ENCODE measurements around the gene CPPED1. TPM values are rescaled to one million over a fixed set of nuclear protein-coding genes. Genes with fewer than 3 reads are reported as not detected.

Gene CPPED1
- total and polyA plus RNA-seq, 2 experiments from 2014 or later: 6.2 to 7.3 TPM

DNA sequence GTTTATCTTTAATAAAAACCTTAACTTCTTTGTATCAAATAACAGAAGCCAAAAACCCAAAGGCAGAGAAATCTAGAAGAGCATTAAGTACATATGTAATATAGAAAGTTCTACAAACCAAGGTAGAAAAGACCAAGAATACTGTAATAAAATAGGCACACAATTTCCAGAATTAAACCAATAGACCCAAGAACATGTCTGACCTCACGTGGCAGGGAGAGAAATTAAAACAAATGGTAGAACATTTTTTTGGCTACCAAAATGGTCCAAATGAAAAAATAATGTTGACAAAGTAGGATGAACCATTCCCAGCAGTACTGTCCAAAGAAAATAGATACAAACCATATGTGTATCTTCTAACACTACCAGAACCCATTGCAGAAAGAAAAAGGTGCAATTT is 183.5 kb downstream of the CPPED1 start:
- Histone ChIP-seq H3K9me2 (ENCODE audit: insufficient read depth) (no peaks in the 10 kb centered on the region), H3K79me2 (replicated peaks; ENCODE audit: insufficient read depth) (no peaks in the 10 kb centered on the region), H4K20me1 (replicated peaks; ENCODE audit: insufficient read depth) (no peaks in the 10 kb centered on the region), H3K4me1 (ENCODE audit: insufficient read depth) (no peaks in the 10 kb centered on the region), H3K27ac (ENCODE audit: low read depth) (no peak overlapping the region), H2AFZ (no peak overlapping the region), H3K4me2 (no peak overlapping the region), H3K36me3 (ENCODE audit: insufficient read depth) (no peaks in the 10 kb centered on the region), H3K4me3 (no peak overlapping the region), H3F3A (replicated peaks; ENCODE audit: low read depth) (no peaks in the 10 kb centered on the region), H3K27me3 (ENCODE audit: insufficient read depth) (no peaks in the 10 kb centered on the region)
- Mint-ChIP-seq H3K27ac (no peak overlapping the region), H3K27me3 (ENCODE audit: insufficient read depth, low read depth, poor library complexity) (peaks cover 5% of the 10 kb centered on the region), H3K9me3 (no peaks in the 10 kb centered on the region), H3K4me1 (no peaks in the 10 kb centered on the region), H3K4me3 (no peak overlapping the region), H3K36me3 (ENCODE audit: low read depth) (no peaks in the 10 kb centered on the region)
- TF ChIP-seq POLR2AphosphoS5 (IDR thresholded peaks at IDR 0.05; ENCODE audit: low read depth) (no peak), CREB1 (CRISPR knock-in tag; IDR thresholded peaks at IDR 0.05; ENCODE audit: low read depth) (no peak), EZH2phosphoT487 (IDR thresholded peaks at IDR 0.05; ENCODE audit: unreplicated experiment) (no peak), ZNF114 (CRISPR knock-in tag; IDR thresholded peaks at IDR 0.05) (no peak)
- ATAC-seq (no peak), DNase-seq (ENCODE audit: low spot score) (no peak)

DNA sequence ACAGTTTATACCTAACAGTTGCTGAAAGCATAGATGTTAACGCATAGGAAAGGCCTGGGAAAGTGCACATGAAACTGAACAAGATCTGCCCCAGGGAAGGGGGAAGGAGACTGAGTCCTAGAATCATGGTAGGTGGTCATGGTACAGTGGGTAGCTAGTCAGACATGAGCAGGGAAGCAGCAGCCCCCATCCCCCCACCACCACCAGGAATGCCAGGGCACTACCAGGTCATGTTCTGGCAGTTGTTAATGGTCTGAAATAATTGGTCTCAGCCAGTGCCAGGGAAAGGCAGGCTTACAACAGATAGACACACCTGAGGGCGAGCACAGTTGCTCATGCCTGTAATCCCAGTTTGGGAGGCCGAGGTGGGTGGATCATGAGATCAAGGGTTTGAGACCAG is 185.2 kb downstream of the CPPED1 start:
- Mint-ChIP-seq H3K4me1 (peaks cover 9% of the 10 kb centered on the region), H3K36me3 (ENCODE audit: low read depth) (no peaks in the 10 kb centered on the region), H3K27ac (no peak overlapping the region), H3K4me3 (no peak overlapping the region), H3K9me3 (no peaks in the 10 kb centered on the region), H3K27me3 (ENCODE audit: insufficient read depth, low read depth, poor library complexity) (peaks cover 9% of the 10 kb centered on the region)
- Histone ChIP-seq H3K4me3 (no peak overlapping the region), H4K20me1 (replicated peaks; ENCODE audit: insufficient read depth) (no peaks in the 10 kb centered on the region), H3K4me2 (no peak overlapping the region), H3K36me3 (ENCODE audit: insufficient read depth) (no peaks in the 10 kb centered on the region), H3K4me1 (ENCODE audit: insufficient read depth) (no peaks in the 10 kb centered on the region), H3K27me3 (ENCODE audit: insufficient read depth) (no peaks in the 10 kb centered on the region), H3K27ac (ENCODE audit: low read depth) (no peak overlapping the region), H2AFZ (no peak overlapping the region), H3K79me2 (replicated peaks; ENCODE audit: insufficient read depth) (no peaks in the 10 kb centered on the region), H3F3A (replicated peaks; ENCODE audit: low read depth) (no peaks in the 10 kb centered on the region), H3K9me2 (ENCODE audit: insufficient read depth) (no peaks in the 10 kb centered on the region)
- TF ChIP-seq, protein P1, sequence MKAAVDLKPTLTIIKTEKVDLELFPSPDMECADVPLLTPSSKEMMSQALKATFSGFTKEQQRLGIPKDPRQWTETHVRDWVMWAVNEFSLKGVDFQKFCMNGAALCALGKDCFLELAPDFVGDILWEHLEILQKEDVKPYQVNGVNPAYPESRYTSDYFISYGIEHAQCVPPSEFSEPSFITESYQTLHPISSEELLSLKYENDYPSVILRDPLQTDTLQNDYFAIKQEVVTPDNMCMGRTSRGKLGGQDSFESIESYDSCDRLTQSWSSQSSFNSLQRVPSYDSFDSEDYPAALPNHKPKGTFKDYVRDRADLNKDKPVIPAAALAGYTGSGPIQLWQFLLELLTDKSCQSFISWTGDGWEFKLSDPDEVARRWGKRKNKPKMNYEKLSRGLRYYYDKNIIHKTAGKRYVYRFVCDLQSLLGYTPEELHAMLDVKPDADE (IDR thresholded peaks at IDR 0.05): no peak
- TF ChIP-seq ZNF331 (CRISPR knock-in tag; IDR thresholded peaks at IDR 0.05; ENCODE audit: low read depth) (no peak), EZH2phosphoT487 (IDR thresholded peaks at IDR 0.05; ENCODE audit: unreplicated experiment) (no peak), JUNB (IDR thresholded peaks at IDR 0.05; ENCODE audit: unreplicated experiment) (no peak), NANOG (IDR thresholded peaks at IDR 0.05; ENCODE audit: borderline replicate concordance) (no peak), POLR2AphosphoS5 (IDR thresholded peaks at IDR 0.05; ENCODE audit: low read depth) (no peak), EZH2 (IDR thresholded peaks at IDR 0.05; ENCODE audit: low read depth, unreplicated experiment) (no peak)
- TF ChIP-seq, protein P2, sequence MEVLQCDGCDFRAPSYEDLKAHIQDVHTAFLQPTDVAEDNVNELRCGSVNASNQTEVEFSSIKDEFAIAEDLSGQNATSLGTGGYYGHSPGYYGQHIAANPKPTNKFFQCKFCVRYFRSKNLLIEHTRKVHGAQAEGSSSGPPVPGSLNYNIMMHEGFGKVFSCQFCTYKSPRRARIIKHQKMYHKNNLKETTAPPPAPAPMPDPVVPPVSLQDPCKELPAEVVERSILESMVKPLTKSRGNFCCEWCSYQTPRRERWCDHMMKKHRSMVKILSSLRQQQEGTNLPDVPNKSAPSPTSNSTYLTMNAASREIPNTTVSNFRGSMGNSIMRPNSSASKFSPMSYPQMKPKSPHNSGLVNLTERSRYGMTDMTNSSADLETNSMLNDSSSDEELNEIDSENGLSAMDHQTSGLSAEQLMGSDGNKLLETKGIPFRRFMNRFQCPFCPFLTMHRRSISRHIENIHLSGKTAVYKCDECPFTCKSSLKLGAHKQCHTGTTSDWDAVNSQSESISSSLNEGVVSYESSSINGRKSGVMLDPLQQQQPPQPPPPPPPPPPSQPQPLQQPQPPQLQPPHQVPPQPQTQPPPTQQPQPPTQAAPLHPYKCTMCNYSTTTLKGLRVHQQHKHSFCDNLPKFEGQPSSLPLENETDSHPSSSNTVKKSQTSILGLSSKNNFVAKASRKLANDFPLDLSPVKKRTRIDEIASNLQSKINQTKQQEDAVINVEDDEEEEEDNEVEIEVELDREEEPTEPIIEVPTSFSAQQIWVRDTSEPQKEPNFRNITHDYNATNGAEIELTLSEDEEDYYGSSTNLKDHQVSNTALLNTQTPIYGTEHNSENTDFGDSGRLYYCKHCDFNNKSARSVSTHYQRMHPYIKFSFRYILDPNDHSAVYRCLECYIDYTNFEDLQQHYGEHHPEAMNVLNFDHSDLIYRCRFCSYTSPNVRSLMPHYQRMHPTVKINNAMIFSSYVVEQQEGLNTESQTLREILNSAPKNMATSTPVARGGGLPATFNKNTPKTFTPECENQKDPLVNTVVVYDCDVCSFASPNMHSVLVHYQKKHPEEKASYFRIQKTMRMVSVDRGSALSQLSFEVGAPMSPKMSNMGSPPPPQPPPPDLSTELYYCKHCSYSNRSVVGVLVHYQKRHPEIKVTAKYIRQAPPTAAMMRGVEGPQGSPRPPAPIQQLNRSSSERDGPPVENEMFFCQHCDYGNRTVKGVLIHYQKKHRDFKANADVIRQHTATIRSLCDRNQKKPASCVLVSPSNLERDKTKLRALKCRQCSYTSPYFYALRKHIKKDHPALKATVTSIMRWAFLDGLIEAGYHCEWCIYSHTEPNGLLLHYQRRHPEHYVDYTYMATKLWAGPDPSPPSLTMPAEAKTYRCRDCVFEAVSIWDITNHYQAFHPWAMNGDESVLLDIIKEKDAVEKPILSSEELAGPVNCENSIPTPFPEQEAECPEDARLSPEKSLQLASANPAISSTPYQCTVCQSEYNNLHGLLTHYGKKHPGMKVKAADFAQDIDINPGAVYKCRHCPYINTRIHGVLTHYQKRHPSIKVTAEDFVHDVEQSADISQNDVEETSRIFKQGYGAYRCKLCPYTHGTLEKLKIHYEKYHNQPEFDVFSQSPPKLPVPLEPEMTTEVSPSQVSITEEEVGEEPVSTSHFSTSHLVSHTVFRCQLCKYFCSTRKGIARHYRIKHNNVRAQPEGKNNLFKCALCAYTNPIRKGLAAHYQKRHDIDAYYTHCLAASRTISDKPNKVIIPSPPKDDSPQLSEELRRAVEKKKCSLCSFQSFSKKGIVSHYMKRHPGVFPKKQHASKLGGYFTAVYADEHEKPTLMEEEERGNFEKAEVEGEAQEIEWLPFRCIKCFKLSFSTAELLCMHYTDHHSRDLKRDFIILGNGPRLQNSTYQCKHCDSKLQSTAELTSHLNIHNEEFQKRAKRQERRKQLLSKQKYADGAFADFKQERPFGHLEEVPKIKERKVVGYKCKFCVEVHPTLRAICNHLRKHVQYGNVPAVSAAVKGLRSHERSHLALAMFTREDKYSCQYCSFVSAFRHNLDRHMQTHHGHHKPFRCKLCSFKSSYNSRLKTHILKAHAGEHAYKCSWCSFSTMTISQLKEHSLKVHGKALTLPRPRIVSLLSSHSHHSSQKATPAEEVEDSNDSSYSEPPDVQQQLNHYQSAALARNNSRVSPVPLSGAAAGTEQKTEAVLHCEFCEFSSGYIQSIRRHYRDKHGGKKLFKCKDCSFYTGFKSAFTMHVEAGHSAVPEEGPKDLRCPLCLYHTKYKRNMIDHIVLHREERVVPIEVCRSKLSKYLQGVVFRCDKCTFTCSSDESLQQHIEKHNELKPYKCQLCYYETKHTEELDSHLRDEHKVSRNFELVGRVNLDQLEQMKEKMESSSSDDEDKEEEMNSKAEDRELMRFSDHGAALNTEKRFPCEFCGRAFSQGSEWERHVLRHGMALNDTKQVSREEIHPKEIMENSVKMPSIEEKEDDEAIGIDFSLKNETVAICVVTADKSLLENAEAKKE (CRISPR knock-in tag; IDR thresholded peaks at IDR 0.05): no peak
- no peak for ATAC-seq
- no peak for DNase-seq (ENCODE audit: low spot score)

All from GM23338 (cell line).